ENCODE data around the gene SLC2A9.

DNA sequence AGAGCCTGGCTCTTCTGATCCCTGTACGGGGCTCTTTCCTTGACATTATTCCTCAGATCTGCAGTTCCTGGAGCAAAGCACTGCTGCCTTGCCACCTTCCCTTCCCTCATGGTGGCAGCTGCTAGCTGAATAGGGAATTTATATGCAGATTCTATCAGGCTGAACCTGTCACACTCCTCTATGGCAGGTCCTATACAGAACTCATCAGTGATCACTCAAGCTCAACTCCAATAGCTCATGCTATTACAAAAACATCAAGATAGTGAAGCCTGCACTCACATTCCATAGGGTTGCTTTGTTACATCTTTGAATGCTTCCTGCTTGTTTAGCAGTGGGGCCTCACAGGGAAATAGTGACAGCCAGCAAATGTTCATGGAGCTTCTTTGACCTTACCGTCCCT is 71.7 kb downstream of the SLC2A9 start:
- TF ChIP-seq, protein P1, sequence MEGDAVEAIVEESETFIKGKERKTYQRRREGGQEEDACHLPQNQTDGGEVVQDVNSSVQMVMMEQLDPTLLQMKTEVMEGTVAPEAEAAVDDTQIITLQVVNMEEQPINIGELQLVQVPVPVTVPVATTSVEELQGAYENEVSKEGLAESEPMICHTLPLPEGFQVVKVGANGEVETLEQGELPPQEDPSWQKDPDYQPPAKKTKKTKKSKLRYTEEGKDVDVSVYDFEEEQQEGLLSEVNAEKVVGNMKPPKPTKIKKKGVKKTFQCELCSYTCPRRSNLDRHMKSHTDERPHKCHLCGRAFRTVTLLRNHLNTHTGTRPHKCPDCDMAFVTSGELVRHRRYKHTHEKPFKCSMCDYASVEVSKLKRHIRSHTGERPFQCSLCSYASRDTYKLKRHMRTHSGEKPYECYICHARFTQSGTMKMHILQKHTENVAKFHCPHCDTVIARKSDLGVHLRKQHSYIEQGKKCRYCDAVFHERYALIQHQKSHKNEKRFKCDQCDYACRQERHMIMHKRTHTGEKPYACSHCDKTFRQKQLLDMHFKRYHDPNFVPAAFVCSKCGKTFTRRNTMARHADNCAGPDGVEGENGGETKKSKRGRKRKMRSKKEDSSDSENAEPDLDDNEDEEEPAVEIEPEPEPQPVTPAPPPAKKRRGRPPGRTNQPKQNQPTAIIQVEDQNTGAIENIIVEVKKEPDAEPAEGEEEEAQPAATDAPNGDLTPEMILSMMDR (IDR thresholded peaks at IDR 0.05) = no peak
- TF ChIP-seq POLR2A (IDR thresholded peaks at IDR 0.05) = no peak
